Mesothelial cell of epicardium (in vitro differentiated cells): ENCODE data around the gene GMDS. TPM values are rescaled to one million over a fixed set of nuclear protein-coding genes. Genes with fewer than 3 reads are reported as not detected.

Source experiments
- DNase-seq, 2 experiments: peaks; one replicate each; pipeline ENCODE4 v3.0.0; 2021; ENCODE audit warnings: low spot score in 2 of 2; ENCODE audit not compliant: unreplicated experiment in 2 of 2
- H3K27ac Mint-ChIP-seq: 2 replicates; pipeline ENCODE4 v1.8.0; 2021; ENCODE audit warnings: mixed read lengths
- H3K27me3 Mint-ChIP-seq: 2 replicates; pipeline ENCODE4 v1.8.0; 2021; ENCODE audit warnings: low read depth, mixed read lengths
- H3K36me3 Mint-ChIP-seq: 2 replicates; pipeline ENCODE4 v1.8.0; 2021; ENCODE audit warnings: mixed read lengths
- H3K4me1 Mint-ChIP-seq: 2 replicates; pipeline ENCODE4 v1.8.0; 2021; ENCODE audit warnings: mixed read lengths
- H3K4me3 Mint-ChIP-seq: 2 replicates; pipeline ENCODE4 v1.8.0; 2021; ENCODE audit warnings: mild to moderate bottlenecking, moderate library complexity, mixed read lengths
- H3K9me3 Mint-ChIP-seq: 2 replicates; pipeline ENCODE4 v1.8.0; 2021; ENCODE audit warnings: mixed read lengths
- CTCF ChIP-seq: fragments of 200-600 bp; sonication (generic); IDR thresholded peaks from one replicate; pipeline ENCODE4 v1.5.0; 2021; ENCODE audit warnings: antibody characterized with exemption; ENCODE audit not compliant: unreplicated experiment
- total RNA-seq: library from RNA; stranded (reverse); gene quantifications from 3 replicates; pipeline ENCODE4 v1.2.1, GENCODE V29; 2021

GMDS gene
- total RNA-seq, 1 donor from 2014 or later: 39.9 TPM

GRCh38 chr6:1580585-1580984 is 664.8 kb downstream of the GMDS start:
- H3K36me3 Mint-ChIP-seq: no peaks in the 10 kb centered on the region

GRCh38 chr6:1580109-1580508 is 665.3 kb downstream of the GMDS start:
- H3K4me1 Mint-ChIP-seq: peaks cover 7% of the 10 kb centered on the region
- no peak overlapping the region for H3K4me3 Mint-ChIP-seq
- no peak overlapping the region for H3K27ac Mint-ChIP-seq
- no peak for DNase-seq
- peaks cover 7% of the 10 kb centered on the region for H3K9me3 Mint-ChIP-seq
- no peaks in the 10 kb centered on the region for H3K36me3 Mint-ChIP-seq
- H3K27me3 Mint-ChIP-seq: no peaks in the 10 kb centered on the region
- no peak for TF ChIP-seq CTCF

More at GRCh38 chr6:1580585-1580984, 664.8 kb downstream of the GMDS start:
- Mint-ChIP-seq H3K9me3 (peaks cover 7% of the 10 kb centered on the region), H3K4me1 (peaks cover 3% of the 10 kb centered on the region), H3K27me3 (peaks cover 3% of the 10 kb centered on the region), H3K27ac (no peak overlapping the region), H3K4me3 (no peak overlapping the region)
- DNase-seq: no peak
- TF ChIP-seq CTCF: no peak

GRCh38 chr6:1579096-1579495 is 666.3 kb downstream of the GMDS start:
- no peak overlapping the region for H3K27ac Mint-ChIP-seq
- no peak for TF ChIP-seq CTCF
- H3K9me3 Mint-ChIP-seq: peaks cover 7% of the 10 kb centered on the region
- no peaks in the 10 kb centered on the region for H3K27me3 Mint-ChIP-seq
- no peak for DNase-seq
- H3K4me3 Mint-ChIP-seq: no peak overlapping the region
- H3K36me3 Mint-ChIP-seq: no peaks in the 10 kb centered on the region
- H3K4me1 Mint-ChIP-seq: peaks cover 18% of the 10 kb centered on the region

GRCh38 chr6:1577896-1578745 is 667.3 kb downstream of the GMDS start:
- TF ChIP-seq CTCF: no peak
- H3K4me1 Mint-ChIP-seq: peaks cover 23% of the 10 kb centered on the region
- H3K27me3 Mint-ChIP-seq: no peaks in the 10 kb centered on the region
- no peak overlapping the region for H3K4me3 Mint-ChIP-seq
- DNase-seq: no peak
- no peaks in the 10 kb centered on the region for H3K36me3 Mint-ChIP-seq
- peaks cover under 1% of the 10 kb centered on the region for H3K9me3 Mint-ChIP-seq
- H3K27ac Mint-ChIP-seq: no peak overlapping the region

GRCh38 chr6:1577146-1577680 is 668.2 kb downstream of the GMDS start:
- Mint-ChIP-seq H3K27me3 (no peaks in the 10 kb centered on the region), H3K27ac (no peak overlapping the region), H3K9me3 (no peaks in the 10 kb centered on the region), H3K4me3 (no peak overlapping the region), H3K4me1 (peaks cover 23% of the 10 kb centered on the region), H3K36me3 (no peaks in the 10 kb centered on the region)
- DNase-seq: no peak
- no peak for TF ChIP-seq CTCF
